Measurements from ENCODE around the gene TMEM208.

- TF ChIP-seq POLR2A (IDR thresholded peaks at IDR 0.05; ENCODE audit: low read length) = no peak
- no peak for TF ChIP-seq GATA1 (IDR thresholded peaks at IDR 0.05; ENCODE audit: low read depth, low read length)
Measured at GRCh38 chr16:67177743-67178699, 48.9 kb upstream of the TMEM208 start.
